ENCODE measurements around the gene DCST2. TPM values are rescaled to one million over a fixed set of nuclear protein-coding genes. Genes with fewer than 3 reads are reported as not detected.

DCST2 gene
- total and polyA plus RNA-seq, 9 of the 15 experiments (the other 6 are each of a cell fraction or from before 2014, with no cell fraction given) = 0.09 to 0.49 (median 0.11) TPM; not detected in 3

- TF ChIP-seq RFX5 (IDR thresholded peaks at IDR 0.05; ENCODE audit: low read depth, low read length) (no peak), TBP (optimal IDR thresholded peaks at IDR 0.05; ENCODE audit: low read depth, low read length) (peak; percentile 18), ESRRB (CRISPR knock-in tag; IDR thresholded peaks at IDR 0.05; ENCODE audit: borderline replicate concordance) (no peak), CHD2 (IDR thresholded peaks at IDR 0.05; ENCODE audit: low read depth, low read length) (no peak), POLR2B (IDR thresholded peaks at IDR 0.05; ENCODE audit: low read depth, partially characterized antibody) (peak; percentile 68), ZNF384 (IDR thresholded peaks at IDR 0.05; ENCODE audit: low read depth, low read length) (peak; percentile 25; the same call in 1 of the 2 replicates), CTBP1 (IDR thresholded peaks at IDR 0.05; ENCODE audit: borderline replicate concordance) (peak; percentile 99), KLF16 (IDR thresholded peaks at IDR 0.05) (peak; percentile 79), DPF2 (IDR thresholded peaks at IDR 0.05) (peak; percentile 73; the same call in 1 of the 2 replicates), POLR2A (conservative IDR thresholded peaks at IDR 0.05) (peak; percentile 63), SRSF9 (IDR thresholded peaks at IDR 0.05; ENCODE audit: borderline replicate concordance, low read depth, low read length) (no peak), CREM (IDR thresholded peaks at IDR 0.05; ENCODE audit: low read depth) (peak; percentile 69; the same call in 1 of the 2 replicates), HMGXB4 (CRISPR knock-in tag; IDR thresholded peaks at IDR 0.05) (peak; percentile 91; the same call in 1 of the 2 replicates), PRPF4 (IDR thresholded peaks at IDR 0.05; ENCODE audit: insufficient read depth, low read depth, low read length, poor library complexity, severe bottlenecking) (no peak), C11orf30 (IDR thresholded peaks at IDR 0.05; ENCODE audit: low read depth) (no peak), HDAC1 (IDR thresholded peaks at IDR 0.05) (peak in 1 of 2 experiments; percentile 86; a peak in 2 of 4 replicates), TARDBP (IDR thresholded peaks at IDR 0.05) (peak; percentile 75), CBX3 (IDR thresholded peaks at IDR 0.05; ENCODE audit: borderline replicate concordance in 1 of 2, low read length in 2 of 2) (no peak; a peak in 1 of 3 replicates)
- TF ChIP-seq, protein P1, sequence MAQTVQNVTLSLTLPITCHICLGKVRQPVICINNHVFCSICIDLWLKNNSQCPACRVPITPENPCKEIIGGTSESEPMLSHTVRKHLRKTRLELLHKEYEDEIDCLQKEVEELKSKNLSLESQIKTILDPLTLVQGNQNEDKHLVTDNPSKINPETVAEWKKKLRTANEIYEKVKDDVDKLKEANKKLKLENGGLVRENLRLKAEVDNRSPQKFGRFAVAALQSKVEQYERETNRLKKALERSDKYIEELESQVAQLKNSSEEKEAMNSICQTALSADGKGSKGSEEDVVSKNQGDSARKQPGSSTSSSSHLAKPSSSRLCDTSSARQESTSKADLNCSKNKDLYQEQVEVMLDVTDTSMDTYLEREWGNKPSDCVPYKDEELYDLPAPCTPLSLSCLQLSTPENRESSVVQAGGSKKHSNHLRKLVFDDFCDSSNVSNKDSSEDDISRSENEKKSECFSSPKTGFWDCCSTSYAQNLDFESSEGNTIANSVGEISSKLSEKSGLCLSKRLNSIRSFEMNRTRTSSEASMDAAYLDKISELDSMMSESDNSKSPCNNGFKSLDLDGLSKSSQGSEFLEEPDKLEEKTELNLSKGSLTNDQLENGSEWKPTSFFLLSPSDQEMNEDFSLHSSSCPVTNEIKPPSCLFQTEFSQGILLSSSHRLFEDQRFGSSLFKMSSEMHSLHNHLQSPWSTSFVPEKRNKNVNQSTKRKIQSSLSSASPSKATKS (CRISPR knock-in tag; IDR thresholded peaks at IDR 0.05) = no peak
- TF ChIP-seq, protein P2, sequence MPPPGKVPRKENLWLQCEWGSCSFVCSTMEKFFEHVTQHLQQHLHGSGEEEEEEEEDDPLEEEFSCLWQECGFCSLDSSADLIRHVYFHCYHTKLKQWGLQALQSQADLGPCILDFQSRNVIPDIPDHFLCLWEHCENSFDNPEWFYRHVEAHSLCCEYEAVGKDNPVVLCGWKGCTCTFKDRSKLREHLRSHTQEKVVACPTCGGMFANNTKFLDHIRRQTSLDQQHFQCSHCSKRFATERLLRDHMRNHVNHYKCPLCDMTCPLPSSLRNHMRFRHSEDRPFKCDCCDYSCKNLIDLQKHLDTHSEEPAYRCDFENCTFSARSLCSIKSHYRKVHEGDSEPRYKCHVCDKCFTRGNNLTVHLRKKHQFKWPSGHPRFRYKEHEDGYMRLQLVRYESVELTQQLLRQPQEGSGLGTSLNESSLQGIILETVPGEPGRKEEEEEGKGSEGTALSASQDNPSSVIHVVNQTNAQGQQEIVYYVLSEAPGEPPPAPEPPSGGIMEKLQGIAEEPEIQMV (tag; conservative IDR thresholded peaks at IDR 0.05; ENCODE audit: low read depth) = no peak
- TF ChIP-seq, protein P3, sequence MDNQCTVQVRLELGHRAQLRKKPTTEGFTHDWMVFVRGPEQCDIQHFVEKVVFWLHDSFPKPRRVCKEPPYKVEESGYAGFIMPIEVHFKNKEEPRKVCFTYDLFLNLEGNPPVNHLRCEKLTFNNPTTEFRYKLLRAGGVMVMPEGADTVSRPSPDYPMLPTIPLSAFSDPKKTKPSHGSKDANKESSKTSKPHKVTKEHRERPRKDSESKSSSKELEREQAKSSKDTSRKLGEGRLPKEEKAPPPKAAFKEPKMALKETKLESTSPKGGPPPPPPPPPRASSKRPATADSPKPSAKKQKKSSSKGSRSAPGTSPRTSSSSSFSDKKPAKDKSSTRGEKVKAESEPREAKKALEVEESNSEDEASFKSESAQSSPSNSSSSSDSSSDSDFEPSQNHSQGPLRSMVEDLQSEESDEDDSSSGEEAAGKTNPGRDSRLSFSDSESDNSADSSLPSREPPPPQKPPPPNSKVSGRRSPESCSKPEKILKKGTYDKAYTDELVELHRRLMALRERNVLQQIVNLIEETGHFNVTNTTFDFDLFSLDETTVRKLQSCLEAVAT (IDR thresholded peaks at IDR 0.05) = peak; percentile 56 to 98; a peak in 3 of 4 replicates
Measured at GRCh38 chr1:155017041-155017945, 16.3 kb downstream of the DCST2 start (continued).

All from K562 (cell line).